Natural killer cell (primary cell): ENCODE results near the gene TCF15. TPM values are rescaled to one million over a fixed set of nuclear protein-coding genes. Genes with fewer than 3 reads are reported as not detected.

Experiments used
- ATAC-seq, 3 donors: fragments of 150-1000 bp in 2 of 3; fragments of 200-7000 bp in 1 of 3; cut with Tn5 transposase; 1 replicate in 1 of 3; 2 replicates in 2 of 3; pipeline ENCODE4 v1.10.0; 2021; ENCODE audit warnings: mild to moderate bottlenecking in 2 of 3, moderate library complexity in 2 of 3
- DNase-seq, 2 donors: peaks; one replicate each; pipeline versions ENCODE4 v3.0.0 to v3.0.0-alpha.2; 2013 to 2021; ENCODE audit warnings: mixed read lengths in 1 of 2
- H3K27ac ChIP-seq: one replicate; pipeline ENCODE4 v1.5.1; 2013; ENCODE audit warnings: mild to moderate bottlenecking, low read length
- H3K27me3 ChIP-seq: one replicate; pipeline ENCODE4 v1.6.1; 2013; ENCODE audit warnings: low read length; ENCODE audit not compliant: control insufficient read depth, insufficient read depth
- H3K36me3 ChIP-seq: one replicate; pipeline ENCODE4 v1.6.1; 2013; ENCODE audit warnings: low read length; ENCODE audit not compliant: control insufficient read depth, insufficient read depth
- H3K4me1 ChIP-seq: one replicate; pipeline ENCODE4 v1.6.1; 2013; ENCODE audit warnings: low read length; ENCODE audit not compliant: control insufficient read depth, insufficient read depth
- H3K4me3 ChIP-seq: one replicate; pipeline ENCODE4 v1.5.1; 2013; ENCODE audit warnings: low read length
- H3K9me3 ChIP-seq: one replicate; pipeline ENCODE4 v1.6.1; 2013; ENCODE audit warnings: low read length; ENCODE audit not compliant: control insufficient read depth, insufficient read depth
- H3K27ac Mint-ChIP-seq, 2 donors: one replicate each; pipeline ENCODE4 v1.8.0; 2022; ENCODE audit warnings: mild to moderate bottlenecking in 2 of 2, mixed read lengths in 2 of 2, moderate library complexity in 1 of 2
- H3K27me3 Mint-ChIP-seq, 2 donors: one replicate each; pipeline ENCODE4 v1.8.0; 2022; ENCODE audit warnings: low read depth in 2 of 2, mixed read lengths in 2 of 2
- H3K36me3 Mint-ChIP-seq: one replicate; pipeline ENCODE4 v1.8.0; 2022; ENCODE audit warnings: mixed read lengths
- H3K4me1 Mint-ChIP-seq, 2 donors: one replicate each; pipeline ENCODE4 v1.8.0; 2022; ENCODE audit warnings: mixed read lengths in 2 of 2
- H3K4me3 Mint-ChIP-seq: one replicate; pipeline ENCODE4 v1.8.0; 2022; ENCODE audit warnings: mild to moderate bottlenecking, moderate library complexity, mixed read lengths
- H3K9me3 Mint-ChIP-seq, 2 donors: one replicate each; pipeline ENCODE4 v1.8.0; 2022; ENCODE audit warnings: mixed read lengths in 2 of 2
- WGBS: methylation state at CpG from one replicate; pipeline ENCODE4 v1.1.7; 2013; ENCODE audit warnings: missing lambda C conversion rate; ENCODE audit not compliant: insufficient coverage; 5-methylcytosine and 5-hydroxymethylcytosine counted together
- intact Hi-C: fragments of 100-400 bp; cut with micrococcal nuclease; formaldehyde crosslinking; loops from one replicate; pipeline ENCODE4 v1.14.2; 2022
- total RNA-seq, 4 donors: library from RNA; stranded (reverse); fragments of 120-200 nt in 1 of 4; gene quantifications; one replicate each; pipeline versions ENCODE4 v1.2.3 to v1.2.4, GENCODE V29; 2013 to 2022
- TF ChIP-seq, protein P1 (sequence below): fragments of 200-600 bp; IDR thresholded peaks from one replicate; pipeline ENCODE4 v1.8.0; 2022; ENCODE audit warnings: antibody characterized with exemption

TCF15 gene
- total RNA-seq, 3 donors from 2014 or later (not counting 1 experiment from before 2014, with no cell fraction given): 0.32 TPM; not detected in 2

DNA sequence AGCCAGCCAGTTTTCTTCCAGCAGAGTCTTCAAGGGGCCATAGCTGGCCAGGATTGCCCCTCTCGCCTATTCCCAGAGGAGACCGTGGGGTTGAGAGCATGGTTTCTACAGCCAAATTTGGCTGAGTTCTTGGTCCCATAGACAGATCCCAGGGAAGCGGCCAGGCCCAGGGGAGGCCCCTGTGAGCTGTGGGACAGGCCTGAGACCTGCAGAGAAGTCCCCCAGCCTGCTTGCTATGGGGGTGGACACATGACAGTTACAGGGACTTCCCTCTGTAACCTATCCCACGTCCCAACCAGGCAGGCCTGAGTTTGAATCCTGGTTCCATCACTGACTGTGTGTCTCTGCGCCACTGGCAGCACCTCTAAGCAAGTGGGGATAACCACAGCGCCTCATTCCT, 2.6 kb downstream of the TCF15 start:
- H3K9me3 ChIP-seq: no peaks in the 10 kb centered on the region
- no peaks in the 10 kb centered on the region for H3K36me3 Mint-ChIP-seq
- H3K9me3 Mint-ChIP-seq: no peaks in the 10 kb centered on the region
- TF ChIP-seq, protein P1, sequence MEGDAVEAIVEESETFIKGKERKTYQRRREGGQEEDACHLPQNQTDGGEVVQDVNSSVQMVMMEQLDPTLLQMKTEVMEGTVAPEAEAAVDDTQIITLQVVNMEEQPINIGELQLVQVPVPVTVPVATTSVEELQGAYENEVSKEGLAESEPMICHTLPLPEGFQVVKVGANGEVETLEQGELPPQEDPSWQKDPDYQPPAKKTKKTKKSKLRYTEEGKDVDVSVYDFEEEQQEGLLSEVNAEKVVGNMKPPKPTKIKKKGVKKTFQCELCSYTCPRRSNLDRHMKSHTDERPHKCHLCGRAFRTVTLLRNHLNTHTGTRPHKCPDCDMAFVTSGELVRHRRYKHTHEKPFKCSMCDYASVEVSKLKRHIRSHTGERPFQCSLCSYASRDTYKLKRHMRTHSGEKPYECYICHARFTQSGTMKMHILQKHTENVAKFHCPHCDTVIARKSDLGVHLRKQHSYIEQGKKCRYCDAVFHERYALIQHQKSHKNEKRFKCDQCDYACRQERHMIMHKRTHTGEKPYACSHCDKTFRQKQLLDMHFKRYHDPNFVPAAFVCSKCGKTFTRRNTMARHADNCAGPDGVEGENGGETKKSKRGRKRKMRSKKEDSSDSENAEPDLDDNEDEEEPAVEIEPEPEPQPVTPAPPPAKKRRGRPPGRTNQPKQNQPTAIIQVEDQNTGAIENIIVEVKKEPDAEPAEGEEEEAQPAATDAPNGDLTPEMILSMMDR: no peak
- H3K27me3 Mint-ChIP-seq: peaks cover 16 to 40% of the 10 kb centered on the region in 2 donors
- no peak for ATAC-seq
- WGBS: 92% methylated on average over 6 of the region's 6 CpGs
- no peak overlapping the region for H3K27ac Mint-ChIP-seq
- no peak overlapping the region for H3K4me3 ChIP-seq
- peaks cover 25% of the 10 kb centered on the region for H3K27me3 ChIP-seq
- no peaks in the 10 kb centered on the region for H3K36me3 ChIP-seq
- no peak overlapping the region for H3K4me3 Mint-ChIP-seq
- no peak for DNase-seq
- H3K4me1 Mint-ChIP-seq: peaks cover 0 to 4% of the 10 kb centered on the region in 2 donors
- H3K27ac ChIP-seq: no peak overlapping the region
- intact Hi-C loops: no loop called here
- H3K4me1 ChIP-seq: peaks cover 3% of the 10 kb centered on the region

DNA sequence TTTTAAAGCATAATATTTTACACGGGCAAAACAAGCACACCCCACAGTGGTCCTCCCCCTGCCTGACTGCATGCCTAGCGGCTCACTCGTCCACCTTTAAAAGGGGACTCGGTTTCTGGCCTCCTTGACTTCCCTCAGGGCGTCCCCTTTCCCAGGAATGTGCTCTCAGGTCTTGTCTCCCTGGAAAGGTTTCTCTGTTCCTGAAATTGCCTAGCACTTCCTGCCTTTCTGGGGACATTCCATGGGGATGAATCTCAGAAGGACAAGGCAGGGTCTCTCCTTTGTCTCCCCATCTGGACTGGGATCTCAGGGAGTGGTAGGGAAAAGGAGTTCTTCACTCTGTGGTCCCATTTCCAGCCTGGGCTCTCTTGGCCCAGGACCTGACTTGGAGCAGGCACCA, 4.9 kb downstream of the TCF15 start:
- 85% methylated on average over 5 of the region's 5 CpGs for WGBS
- Mint-ChIP-seq H3K4me1 (no peaks in the 10 kb centered on the region), H3K27ac (no peak overlapping the region), H3K27me3 (peaks cover 0 to 24% of the 10 kb centered on the region in 2 donors), H3K36me3 (no peaks in the 10 kb centered on the region), H3K9me3 (no peaks in the 10 kb centered on the region), H3K4me3 (no peak overlapping the region)
- Histone ChIP-seq H3K27me3 (peaks cover 15% of the 10 kb centered on the region), H3K4me1 (no peaks in the 10 kb centered on the region), H3K27ac (no peak overlapping the region), H3K4me3 (no peak overlapping the region), H3K36me3 (no peaks in the 10 kb centered on the region), H3K9me3 (no peaks in the 10 kb centered on the region)
- TF ChIP-seq, protein P1: no peak
- no peak for ATAC-seq
- DNase-seq: no peak
- intact Hi-C loops: no loop called here

DNA sequence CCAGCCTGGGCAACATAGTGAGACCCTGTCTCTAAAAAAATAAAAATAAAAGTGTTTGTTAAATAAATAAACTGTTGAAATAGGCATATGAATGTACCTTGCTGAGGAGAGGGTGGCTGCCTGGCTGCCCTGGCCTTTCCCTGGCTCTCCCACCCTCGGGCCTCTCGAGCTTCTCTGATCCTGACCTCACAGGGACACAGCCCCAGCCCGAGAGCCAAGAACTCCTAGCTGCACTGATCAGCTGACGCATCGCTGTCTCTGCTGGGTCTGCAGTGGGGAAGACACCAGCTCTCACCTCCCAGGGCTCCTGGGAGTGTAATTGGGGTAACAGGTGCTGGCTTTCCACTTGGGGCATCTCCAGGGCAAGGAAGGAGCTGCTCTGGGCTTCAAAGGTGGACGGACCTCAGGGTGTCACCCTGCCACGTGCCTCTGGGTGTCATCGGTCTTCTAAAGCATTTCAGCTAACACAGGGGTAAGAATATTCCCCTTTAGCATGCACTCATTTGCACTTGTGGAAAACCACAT, 6.9 kb downstream of the TCF15 start:
- intact Hi-C loops: no loop called here
- no peak overlapping the region for H3K4me3 Mint-ChIP-seq
- TF ChIP-seq, protein P1: no peak

More for the DNA sequence above, 6.9 kb downstream of the TCF15 start:
- Histone ChIP-seq H3K4me3 (no peak overlapping the region), H3K36me3 (no peaks in the 10 kb centered on the region), H3K27ac (no peak overlapping the region), H3K9me3 (no peaks in the 10 kb centered on the region), H3K27me3 (peaks cover 3% of the 10 kb centered on the region), H3K4me1 (no peaks in the 10 kb centered on the region)
- no peak for ATAC-seq
- H3K27me3 Mint-ChIP-seq: peaks cover 0 to 14% of the 10 kb centered on the region in 2 donors
- WGBS: 85% methylated on average over 8 of the region's 8 CpGs
- no peak for DNase-seq
- no peaks in the 10 kb centered on the region for H3K36me3 Mint-ChIP-seq
- H3K27ac Mint-ChIP-seq: no peak overlapping the region
- no peaks in the 10 kb centered on the region for H3K9me3 Mint-ChIP-seq
- no peaks in the 10 kb centered on the region for H3K4me1 Mint-ChIP-seq
